Measurements from ENCODE around the gene ORMDL3.

GRCh38 chr17:39904990-39905288, 22.5 kb downstream of the ORMDL3 start:
- TF ChIP-seq CTCF (IDR thresholded peaks at IDR 0.05) (no peak), POLR2AphosphoS5 (IDR thresholded peaks at IDR 0.05; ENCODE audit: low read depth, low read length) (no peak)
